GM13977 (cell line): ENCODE results near the gene TTC7B.

Experiments used
- DNase-seq: peaks from one replicate; pipeline ENCODE4 v3.0.0; 2012; ENCODE audit warnings: low spot score
- in situ Hi-C: fragments of 300-500 bp; cut with MboI; formaldehyde crosslinking; loops from one replicate; pipeline ENCODE4 v1.12.0; 2022; ENCODE audit warnings: low sequenced_read_pairs, low pct_unique_long_range_greater_than_20kb, mixed read lengths, inconsistent platforms; ENCODE audit not compliant: unreplicated experiment
- TF ChIP-seq, protein P1 (sequence below): IDR thresholded peaks from 2 replicates; pipeline ENCODE4 v1.5.1; 2012; ENCODE audit warnings: mild to moderate bottlenecking, control low read depth; ENCODE audit not compliant: insufficient read depth; ENCODE audit errors: extremely low read depth, missing control alignments

Gene TTC7B

DNA sequence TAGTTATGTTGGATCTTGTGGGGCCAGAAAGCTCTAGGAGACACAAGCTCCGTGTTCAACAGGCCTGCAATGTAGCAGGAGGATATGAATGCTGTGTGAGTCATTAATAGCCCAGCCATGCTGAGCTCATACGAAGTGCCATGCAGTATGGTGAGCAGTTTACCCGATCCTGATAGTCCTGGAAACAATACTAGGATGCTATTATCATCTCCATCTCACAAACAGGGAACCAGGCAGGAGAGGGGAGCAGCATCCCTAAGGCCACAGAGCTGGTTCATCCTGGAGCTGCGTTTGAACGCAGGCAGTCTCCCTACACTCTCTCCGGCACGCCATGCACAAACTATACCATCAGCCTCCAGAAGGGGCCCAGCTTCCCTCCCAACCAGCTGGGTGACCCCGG lies 20.5 kb downstream of the TTC7B start:
- TF ChIP-seq, protein P1, sequence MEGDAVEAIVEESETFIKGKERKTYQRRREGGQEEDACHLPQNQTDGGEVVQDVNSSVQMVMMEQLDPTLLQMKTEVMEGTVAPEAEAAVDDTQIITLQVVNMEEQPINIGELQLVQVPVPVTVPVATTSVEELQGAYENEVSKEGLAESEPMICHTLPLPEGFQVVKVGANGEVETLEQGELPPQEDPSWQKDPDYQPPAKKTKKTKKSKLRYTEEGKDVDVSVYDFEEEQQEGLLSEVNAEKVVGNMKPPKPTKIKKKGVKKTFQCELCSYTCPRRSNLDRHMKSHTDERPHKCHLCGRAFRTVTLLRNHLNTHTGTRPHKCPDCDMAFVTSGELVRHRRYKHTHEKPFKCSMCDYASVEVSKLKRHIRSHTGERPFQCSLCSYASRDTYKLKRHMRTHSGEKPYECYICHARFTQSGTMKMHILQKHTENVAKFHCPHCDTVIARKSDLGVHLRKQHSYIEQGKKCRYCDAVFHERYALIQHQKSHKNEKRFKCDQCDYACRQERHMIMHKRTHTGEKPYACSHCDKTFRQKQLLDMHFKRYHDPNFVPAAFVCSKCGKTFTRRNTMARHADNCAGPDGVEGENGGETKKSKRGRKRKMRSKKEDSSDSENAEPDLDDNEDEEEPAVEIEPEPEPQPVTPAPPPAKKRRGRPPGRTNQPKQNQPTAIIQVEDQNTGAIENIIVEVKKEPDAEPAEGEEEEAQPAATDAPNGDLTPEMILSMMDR: no peak
- DNase-seq: no peak
- in situ Hi-C loops: no loop called here

DNA sequence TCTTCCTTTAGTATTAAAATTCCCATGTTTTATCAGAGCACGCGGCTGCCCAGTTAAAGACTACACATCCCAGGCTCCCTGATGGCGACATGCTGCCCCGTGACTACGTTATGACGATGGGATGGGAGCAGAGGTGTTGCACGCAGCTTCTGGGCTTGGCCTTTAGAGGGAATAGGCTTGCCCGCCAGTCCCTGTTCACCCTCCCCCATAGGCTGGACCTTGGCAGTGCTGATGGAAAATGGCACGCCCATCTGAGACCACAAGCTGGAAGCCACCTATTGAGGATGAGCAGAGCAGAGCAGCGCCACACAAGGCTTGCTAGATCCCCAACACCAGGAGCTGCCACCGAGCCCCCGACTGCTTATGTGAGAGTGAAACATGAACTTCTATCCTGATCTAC lies 24.7 kb downstream of the TTC7B start:
- in situ Hi-C loops: no loop called here
- TF ChIP-seq, protein P1: no peak
- DNase-seq: no peak

DNA sequence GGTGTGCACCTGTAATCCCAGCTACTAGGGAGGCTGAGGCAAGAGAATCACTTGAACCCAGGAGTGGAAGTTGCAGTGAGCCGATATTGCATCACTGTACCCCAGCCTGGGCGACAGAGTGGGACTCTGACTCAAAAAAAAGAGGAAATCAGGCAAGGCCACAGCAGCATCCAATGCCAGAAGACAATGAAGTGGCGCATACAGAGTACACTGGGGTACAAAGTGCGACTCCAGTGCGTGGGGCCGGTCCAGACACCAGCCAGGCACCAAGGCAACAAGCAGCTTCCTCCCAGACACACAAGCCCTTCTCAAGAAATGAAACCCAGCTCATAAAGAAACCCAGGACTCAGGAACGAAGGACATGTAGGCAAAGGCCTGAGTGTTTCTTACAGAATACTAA lies 28.2 kb downstream of the TTC7B start:
- no peak for DNase-seq
- TF ChIP-seq, protein P1: no peak
- in situ Hi-C loops: no loop called here

DNA sequence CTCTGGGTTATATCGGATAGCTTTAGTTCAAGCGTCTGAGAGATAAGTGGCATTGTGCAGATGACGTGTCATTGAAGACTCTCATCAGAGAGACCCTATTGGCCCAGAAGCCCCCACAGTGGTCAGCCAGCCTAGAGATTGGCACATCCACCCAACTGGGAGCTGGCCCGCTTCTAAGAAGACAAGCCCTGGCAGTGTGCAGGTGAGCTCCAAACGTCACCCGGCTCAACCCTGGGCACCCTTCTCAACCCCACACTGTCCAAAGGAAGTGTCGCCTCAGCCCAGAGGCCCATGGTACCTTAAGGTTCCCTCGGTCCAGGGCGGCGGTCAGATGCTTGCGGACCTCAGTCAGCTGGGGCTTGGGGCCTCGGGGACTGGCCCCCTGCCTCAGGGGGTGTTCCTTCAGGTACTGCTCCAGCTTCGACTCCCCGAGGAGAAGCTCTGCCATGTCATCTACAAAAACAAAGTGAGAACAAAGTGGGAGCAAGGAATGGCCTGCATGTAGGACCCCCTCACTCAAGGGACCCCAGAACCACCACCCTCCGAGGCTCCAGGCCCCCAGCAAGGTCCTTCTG lies 30.3 kb downstream of the TTC7B start:
- no peak for DNase-seq
- in situ Hi-C loops: no loop called here

DNA sequence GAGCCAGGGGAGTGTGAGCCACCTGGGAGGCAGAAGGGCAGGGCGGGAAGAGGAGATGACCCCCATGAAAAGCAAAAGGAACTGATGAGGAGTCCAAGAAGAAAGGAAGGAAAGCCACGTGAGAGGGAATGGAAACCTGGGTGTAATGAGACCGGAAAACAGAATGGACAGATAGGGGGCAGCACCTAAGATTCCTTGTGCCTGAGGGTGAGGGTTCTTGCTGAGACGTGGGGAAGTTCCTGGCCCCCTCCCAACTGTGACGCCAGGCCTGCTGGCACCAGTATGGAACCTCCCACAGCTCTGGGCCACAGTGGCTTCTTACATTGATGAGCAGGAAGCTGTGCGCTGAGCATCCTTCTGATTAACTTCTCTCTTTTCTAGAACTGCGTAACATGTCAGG lies 30.8 kb downstream of the TTC7B start:
- DNase-seq: no peak

More for the DNA sequence above, 30.3 kb downstream of the TTC7B start:
- TF ChIP-seq, protein P1: no peak

DNA sequence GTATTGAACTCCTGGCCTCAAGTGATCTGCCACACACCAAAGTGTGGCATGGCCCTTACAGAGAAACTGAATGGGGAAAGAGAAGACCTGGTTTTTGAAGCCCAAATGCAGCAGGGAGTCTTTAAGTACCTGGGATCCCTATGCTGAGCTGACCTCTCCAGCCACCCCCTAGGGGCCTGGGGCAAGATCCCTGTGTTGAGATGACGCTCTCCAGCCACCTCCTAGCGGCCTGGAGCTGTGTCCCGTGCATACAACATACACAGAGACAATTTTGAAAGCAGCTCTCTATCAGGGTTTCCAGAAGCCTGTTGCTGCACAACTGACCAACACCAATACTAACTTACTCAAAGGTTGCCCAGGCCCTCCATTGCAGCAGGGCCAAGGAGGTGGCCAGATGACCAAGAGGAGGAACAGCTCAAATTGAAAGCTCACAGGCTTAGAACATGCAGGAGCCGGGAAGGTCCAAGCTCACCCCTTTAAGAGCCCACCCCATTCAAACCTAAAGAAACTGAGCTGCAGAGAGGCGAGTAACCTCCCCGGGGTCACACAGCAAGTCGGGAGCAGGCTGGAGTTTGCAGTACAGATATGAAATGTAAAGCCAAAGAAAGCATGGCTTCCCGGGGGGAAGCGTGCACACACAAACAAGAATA lies 31.5 kb downstream of the TTC7B start:
- TF ChIP-seq, protein P1: no peak
- in situ Hi-C loops: no loop called here
- no peak for DNase-seq

More for the DNA sequence above, 30.8 kb downstream of the TTC7B start:
- TF ChIP-seq, protein P1: no peak
- in situ Hi-C loops: no loop called here
